GM19395 (cell line): ENCODE measurements around the gene IGF2BP1.
"Not testable (repeated sequence)": the region's sequence is repeated elsewhere in the genome, so short reads cannot be mapped to it uniquely, and the experiment has no call there.

Experiments used
- ATAC-seq: cut with Tn5 transposase; IDR thresholded peaks from one replicate; pipeline ENCODE4 v1.9.1; 2021; ENCODE audit warnings: mild to moderate bottlenecking, moderate library complexity; ENCODE audit not compliant: unreplicated experiment

IGF2BP1 gene

GRCh38 chr17:48995304-48995973 is 1.7 kb upstream of the IGF2BP1 start:
- no peak for ATAC-seq

GRCh38 chr17:48995974-48996721 is 1.0 kb upstream of the IGF2BP1 start:
- ATAC-seq = no peak

DNA sequence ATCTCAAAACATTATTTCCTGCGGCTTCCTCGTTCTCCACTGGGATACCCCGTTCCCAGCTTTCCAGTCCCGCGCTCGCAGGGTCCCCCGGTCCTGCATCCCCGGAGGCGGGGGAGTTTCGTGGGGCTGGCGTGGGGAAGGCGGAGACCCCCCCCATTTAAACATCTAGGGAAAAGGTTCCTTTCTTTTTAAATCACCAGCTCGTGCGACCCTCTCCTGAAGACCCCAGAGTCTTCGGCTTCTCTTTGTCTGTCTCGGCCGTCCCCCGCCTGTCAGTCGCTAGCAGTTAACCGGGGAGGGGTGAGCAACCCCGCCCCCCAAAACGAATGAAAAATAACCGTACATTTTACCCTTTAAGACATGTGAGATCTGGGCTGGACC is 473 bp upstream of the IGF2BP1 start:
- ATAC-seq = no peak

GRCh38 chr17:48997827-48998586 is 822 bp downstream of the IGF2BP1 start:
- no peak for ATAC-seq

DNA sequence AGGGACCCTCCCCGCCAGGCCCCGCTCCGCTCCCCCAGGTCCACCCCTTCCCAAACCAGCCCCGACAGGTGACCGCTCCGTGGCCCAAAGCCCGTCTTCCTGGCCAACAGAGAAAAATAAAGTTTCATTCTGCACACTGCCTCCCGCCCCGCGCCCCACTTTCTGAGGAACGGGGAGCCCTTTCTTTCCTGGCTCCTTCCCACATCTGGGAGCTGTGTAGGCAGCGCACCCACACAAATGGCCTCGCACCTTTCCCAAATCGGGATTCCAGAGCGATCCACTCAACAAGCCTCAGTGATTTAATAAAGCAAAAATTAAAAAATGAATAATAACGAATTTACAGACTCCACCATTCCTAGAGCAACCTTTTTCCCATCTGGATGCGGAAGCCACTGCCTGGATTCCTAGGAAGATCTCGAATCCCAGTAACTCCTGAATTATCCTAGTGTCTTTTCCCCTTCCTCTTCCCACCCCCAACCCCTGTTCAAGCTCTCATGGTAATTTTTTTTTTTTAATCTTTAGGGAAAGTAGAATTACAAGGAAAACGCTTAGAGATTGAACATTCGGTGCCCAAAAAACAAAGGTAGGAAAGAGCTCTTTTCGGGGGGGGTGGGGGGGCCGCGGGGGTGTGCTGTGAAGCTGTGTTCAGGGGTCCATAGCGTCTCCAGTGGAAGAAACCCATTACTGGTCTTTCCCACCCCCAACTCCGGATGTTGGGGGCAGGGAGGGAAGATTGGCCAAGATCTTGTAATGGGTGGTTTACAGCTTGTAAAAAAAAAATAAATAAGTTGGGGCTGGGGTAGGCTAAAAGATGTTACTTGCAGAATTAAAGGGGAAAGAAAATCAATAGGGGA is 1.6 kb downstream of the IGF2BP1 start:
- no peak for ATAC-seq

GRCh38 chr17:49000943-49001342 is 3.8 kb downstream of the IGF2BP1 start:
- ATAC-seq = no peak

DNA sequence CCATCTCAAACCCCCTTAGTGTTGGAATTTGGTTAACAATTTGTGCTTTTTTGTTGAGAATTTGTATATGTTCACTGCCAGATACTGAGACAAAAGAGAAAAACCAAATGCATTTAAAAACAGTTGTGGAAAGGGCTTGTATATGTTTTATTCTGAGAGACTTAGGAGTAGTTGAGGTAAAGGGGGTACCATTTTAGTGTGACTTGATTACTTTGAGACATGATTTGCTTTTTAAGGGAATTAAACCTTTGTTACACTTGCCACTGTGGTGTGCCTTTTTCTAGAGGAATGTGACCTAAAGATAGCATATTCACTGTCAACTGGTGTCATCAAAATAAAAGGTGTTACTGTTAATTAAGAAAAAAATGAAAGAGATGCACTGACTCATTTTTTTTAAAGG is 4.5 kb downstream of the IGF2BP1 start:
- ATAC-seq = no peak

- ATAC-seq = no peak
These were observed 5.1 kb downstream of the IGF2BP1 start for GRCh38 chr17:49002331-49002730.

GRCh38 chr17:49002766-49003165 is 5.6 kb downstream of the IGF2BP1 start:
- no peak for ATAC-seq

GRCh38 chr17:49003557-49004511 is 6.6 kb downstream of the IGF2BP1 start:
- no peak for ATAC-seq

- no peak for ATAC-seq
These were observed 8.0 kb downstream of the IGF2BP1 start for GRCh38 chr17:49005140-49005539.

- not testable (repeated sequence) for ATAC-seq
These were observed 11.7 kb downstream of the IGF2BP1 start for GRCh38 chr17:49008908-49009307.

- no peak for ATAC-seq
These were observed 15.6 kb downstream of the IGF2BP1 start for GRCh38 chr17:49012769-49013255.

- ATAC-seq = no peak
These were observed 16.4 kb downstream of the IGF2BP1 start for GRCh38 chr17:49013311-49014213.

DNA sequence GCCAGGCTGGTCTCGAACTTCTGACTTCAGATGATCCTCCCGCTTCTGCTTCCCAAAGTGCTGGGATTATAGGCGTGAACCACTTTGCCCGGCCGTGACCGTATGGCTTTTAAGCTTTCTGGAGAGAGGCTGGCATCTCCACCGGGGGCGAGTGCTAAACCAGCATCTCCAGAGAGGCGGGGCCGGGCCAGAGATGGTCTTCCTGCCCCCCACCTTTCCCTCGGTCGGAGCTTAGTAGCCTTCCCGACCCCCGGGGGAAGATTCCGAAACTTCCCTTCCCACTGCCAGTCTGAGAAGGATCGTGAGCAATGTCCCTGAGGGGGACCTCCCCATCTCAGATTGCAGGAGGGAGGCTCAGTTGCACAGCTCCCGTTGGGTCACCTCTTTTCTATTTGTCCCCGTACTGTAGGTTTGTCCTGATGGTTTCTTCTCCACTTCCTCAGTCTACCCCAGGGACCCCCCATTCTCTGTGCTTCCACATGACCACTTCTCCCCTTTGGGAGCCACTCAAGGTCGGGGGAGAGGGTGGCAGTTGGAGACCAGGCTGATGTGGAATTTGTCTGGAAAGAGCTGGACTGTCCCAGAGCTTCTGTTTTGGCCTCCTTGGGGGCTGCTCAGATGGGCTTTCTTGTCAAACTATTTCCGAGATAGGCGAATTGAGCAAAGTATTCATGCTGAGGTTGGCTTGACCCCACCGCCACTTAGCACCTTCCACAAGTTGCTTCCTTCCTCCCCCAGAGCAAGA is 18.2 kb downstream of the IGF2BP1 start:
- ATAC-seq = no peak

DNA sequence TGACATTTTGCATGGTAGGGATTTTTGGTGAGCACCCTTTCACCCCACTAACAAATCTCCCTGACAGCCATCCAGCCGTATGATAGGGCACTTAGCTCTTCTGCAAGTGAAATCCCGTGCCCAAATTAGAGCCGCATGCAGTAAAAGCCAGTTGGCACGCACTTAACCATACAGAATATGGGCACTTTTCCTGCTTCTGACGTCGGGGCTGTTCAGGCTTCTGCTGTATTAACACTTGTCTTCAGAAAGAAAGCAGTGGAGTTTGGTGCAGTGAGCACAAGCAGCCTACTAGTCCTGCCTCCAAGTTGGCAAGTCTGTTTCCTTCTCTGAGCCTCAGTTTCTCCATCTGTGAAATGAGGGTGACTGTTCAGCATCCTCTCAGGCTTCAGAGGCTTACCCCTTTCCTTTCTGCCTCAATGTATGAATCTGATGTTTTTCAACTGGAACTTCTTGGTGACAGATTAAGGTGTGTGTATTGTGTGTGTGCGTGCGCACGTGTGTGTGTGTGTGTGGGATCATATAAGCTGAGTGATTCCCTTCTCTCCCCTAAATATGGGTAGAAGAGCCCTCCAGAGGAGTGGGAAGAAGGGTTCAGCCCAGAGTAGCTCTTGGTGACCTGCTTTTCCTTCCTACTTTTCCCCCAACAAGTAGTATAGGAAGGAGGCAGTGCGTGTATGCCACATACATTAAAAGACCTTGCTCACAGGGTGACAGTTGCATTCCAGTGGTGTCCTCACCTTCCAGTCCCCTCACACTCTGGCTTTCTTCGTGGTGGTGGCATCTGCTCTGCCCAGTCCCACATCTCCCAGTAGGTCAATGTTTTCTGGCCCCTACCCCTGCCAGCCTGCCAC is 19.0 kb downstream of the IGF2BP1 start:
- ATAC-seq = no peak
